ENCODE results near the gene EIF2B5. TPM values are rescaled to one million over a fixed set of nuclear protein-coding genes. Genes with fewer than 3 reads are reported as not detected.
A peak's percentile ranks its signal among the peaks of the same experiment; 100 is the strongest.

EIF2B5 gene
- total and polyA plus RNA-seq, 9 of the 15 experiments (the other 6 are each of a cell fraction or from before 2014, with no cell fraction given): 19.1 to 92.4 (median 74.0) TPM

- TF ChIP-seq, protein P1, sequence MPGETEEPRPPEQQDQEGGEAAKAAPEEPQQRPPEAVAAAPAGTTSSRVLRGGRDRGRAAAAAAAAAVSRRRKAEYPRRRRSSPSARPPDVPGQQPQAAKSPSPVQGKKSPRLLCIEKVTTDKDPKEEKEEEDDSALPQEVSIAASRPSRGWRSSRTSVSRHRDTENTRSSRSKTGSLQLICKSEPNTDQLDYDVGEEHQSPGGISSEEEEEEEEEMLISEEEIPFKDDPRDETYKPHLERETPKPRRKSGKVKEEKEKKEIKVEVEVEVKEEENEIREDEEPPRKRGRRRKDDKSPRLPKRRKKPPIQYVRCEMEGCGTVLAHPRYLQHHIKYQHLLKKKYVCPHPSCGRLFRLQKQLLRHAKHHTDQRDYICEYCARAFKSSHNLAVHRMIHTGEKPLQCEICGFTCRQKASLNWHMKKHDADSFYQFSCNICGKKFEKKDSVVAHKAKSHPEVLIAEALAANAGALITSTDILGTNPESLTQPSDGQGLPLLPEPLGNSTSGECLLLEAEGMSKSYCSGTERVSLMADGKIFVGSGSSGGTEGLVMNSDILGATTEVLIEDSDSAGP (CRISPR knock-in tag; IDR thresholded peaks at IDR 0.05): peak; percentile 72; the same call in 1 of the 2 replicates
- TF ChIP-seq, protein P2, sequence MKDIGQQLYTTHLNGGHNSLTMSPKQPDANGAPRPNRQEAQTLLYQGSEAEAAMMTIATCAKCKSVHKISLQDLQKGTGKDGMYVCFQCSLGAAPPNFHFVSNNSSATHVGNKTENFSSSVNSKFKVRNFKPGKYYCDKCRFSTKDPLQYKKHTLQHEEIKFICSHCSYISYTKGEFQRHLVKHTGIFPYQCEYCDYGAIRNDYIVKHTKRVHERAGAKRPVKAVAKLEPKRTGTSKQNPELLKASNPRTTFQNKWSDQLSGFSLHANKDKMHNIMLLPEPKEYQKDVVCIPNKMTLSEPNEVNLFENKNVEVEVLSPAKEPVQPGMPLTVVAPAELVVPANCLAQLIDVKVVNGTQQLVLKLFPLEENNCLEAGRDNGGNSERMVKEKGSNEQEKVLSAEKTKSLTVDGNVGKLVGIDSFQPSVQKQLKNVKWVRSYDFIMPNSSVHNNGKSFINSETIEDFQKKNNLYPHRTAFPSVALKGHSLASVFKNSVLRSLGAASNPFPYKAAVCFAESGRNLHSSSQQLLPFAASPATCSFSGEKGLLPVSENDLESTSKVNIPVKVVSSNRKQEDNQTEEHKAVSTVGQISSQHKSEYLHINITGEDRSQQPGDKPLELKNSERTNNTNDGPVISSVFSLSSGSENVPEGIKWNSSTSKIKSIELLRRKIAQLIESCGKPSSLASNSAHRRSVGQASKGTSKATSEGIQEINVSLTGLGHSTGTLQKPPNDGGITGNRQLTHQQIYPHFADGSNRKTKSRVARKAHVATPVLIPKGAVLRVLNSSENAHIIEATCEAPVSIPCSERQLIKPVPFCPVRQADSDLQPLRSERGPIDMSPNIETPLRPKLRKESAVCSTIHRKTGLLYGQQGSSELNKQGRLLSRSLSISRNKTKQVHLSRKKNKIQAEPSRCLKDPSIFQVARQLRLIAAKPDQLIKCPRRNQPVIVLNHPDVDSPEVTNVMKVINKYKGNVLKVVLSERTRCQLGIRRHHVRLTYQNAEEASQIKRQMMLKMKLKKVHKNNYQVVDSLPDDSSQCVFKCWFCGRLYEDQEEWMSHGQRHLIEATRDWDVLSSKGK (CRISPR knock-in tag; IDR thresholded peaks at IDR 0.05): no peak
- TF ChIP-seq NCOA1 (IDR thresholded peaks at IDR 0.05; ENCODE audit: low read depth): peak; percentile 38; the same call in 1 of the 2 replicates
- TF ChIP-seq NBN (IDR thresholded peaks at IDR 0.05; ENCODE audit: low read depth): peak; percentile 88; the same call in 1 of the 2 replicates
- no peak for TF ChIP-seq NR1H2 (CRISPR knock-in tag; IDR thresholded peaks at IDR 0.05)
- TF ChIP-seq LARP7 (IDR thresholded peaks at IDR 0.05): no peak
- TF ChIP-seq ZSCAN29 (IDR thresholded peaks at IDR 0.05): peak; percentile 95
- TF ChIP-seq MTA1 (IDR thresholded peaks at IDR 0.05; ENCODE audit: borderline replicate concordance): no peak
- no peak for TF ChIP-seq NUFIP1 (IDR thresholded peaks at IDR 0.05; ENCODE audit: partially characterized antibody)
- no peak for TF ChIP-seq ILF3 (IDR thresholded peaks at IDR 0.05; ENCODE audit: borderline replicate concordance)
- TF ChIP-seq PKNOX1 (IDR thresholded peaks at IDR 0.05): no peak; the same call in 1 of the 2 replicates
- peak; percentile 58; the same call in 1 of the 2 replicates for TF ChIP-seq ZBTB7A (IDR thresholded peaks at IDR 0.05; ENCODE audit: borderline replicate concordance, control insufficient read depth, low read depth, low read length)
- TF ChIP-seq POLR2G (IDR thresholded peaks at IDR 0.05; ENCODE audit: low read depth, low read length): peak; percentile 98
- TF ChIP-seq DIDO1 (tag; IDR thresholded peaks at IDR 0.05; ENCODE audit: low read depth): peak; percentile 91
- TF ChIP-seq WHSC1 (IDR thresholded peaks at IDR 0.05; ENCODE audit: low read length): no peak
- TF ChIP-seq SOX6 (IDR thresholded peaks at IDR 0.05): peak; percentile 68
- TF ChIP-seq, protein P3, sequence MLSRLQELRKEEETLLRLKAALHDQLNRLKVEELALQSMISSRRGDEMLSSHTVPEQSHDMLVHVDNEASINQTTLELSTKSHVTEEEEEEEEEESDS (CRISPR knock-in tag; IDR thresholded peaks at IDR 0.05): no peak
- no peak for TF ChIP-seq PCBP1 (IDR thresholded peaks at IDR 0.05; ENCODE audit: low read depth, low read length, poor library complexity, severe bottlenecking)
- no peak for TF ChIP-seq ZNF644 (tag; IDR thresholded peaks at IDR 0.05; ENCODE audit: low read depth)
- no peak for TF ChIP-seq RBM34 (IDR thresholded peaks at IDR 0.05; ENCODE audit: borderline replicate concordance, insufficient read depth, low read length)
- peak; percentile 70; the same call in 1 of the 2 replicates for TF ChIP-seq KLF1 (tag; IDR thresholded peaks at IDR 0.05)
- no peak for TF ChIP-seq IRF2 (CRISPR knock-in tag; IDR thresholded peaks at IDR 0.05)
- TF ChIP-seq ZNF146 (CRISPR knock-in tag; IDR thresholded peaks at IDR 0.05; ENCODE audit: unreplicated experiment): no peak
- TF ChIP-seq ZFP36 (IDR thresholded peaks at IDR 0.05; ENCODE audit: low read depth, low read length, partially characterized antibody): peak; percentile 29
Observed at GRCh38 chr3:184135149-184135910, at the start of gene EIF2B5 (continued).
